GM18909 (cell line): ENCODE measurements around the gene ZBTB7C.
"Not testable (repeated sequence)": the region's sequence is repeated elsewhere in the genome, so short reads cannot be mapped to it uniquely, and the experiment has no call there.

ENCODE experiments used
- ATAC-seq: cut with Tn5 transposase; IDR thresholded peaks from one replicate; pipeline ENCODE4 v1.9.1; 2021; ENCODE audit warnings: mild to moderate bottlenecking; ENCODE audit not compliant: unreplicated experiment, poor library complexity

Gene ZBTB7C

DNA sequence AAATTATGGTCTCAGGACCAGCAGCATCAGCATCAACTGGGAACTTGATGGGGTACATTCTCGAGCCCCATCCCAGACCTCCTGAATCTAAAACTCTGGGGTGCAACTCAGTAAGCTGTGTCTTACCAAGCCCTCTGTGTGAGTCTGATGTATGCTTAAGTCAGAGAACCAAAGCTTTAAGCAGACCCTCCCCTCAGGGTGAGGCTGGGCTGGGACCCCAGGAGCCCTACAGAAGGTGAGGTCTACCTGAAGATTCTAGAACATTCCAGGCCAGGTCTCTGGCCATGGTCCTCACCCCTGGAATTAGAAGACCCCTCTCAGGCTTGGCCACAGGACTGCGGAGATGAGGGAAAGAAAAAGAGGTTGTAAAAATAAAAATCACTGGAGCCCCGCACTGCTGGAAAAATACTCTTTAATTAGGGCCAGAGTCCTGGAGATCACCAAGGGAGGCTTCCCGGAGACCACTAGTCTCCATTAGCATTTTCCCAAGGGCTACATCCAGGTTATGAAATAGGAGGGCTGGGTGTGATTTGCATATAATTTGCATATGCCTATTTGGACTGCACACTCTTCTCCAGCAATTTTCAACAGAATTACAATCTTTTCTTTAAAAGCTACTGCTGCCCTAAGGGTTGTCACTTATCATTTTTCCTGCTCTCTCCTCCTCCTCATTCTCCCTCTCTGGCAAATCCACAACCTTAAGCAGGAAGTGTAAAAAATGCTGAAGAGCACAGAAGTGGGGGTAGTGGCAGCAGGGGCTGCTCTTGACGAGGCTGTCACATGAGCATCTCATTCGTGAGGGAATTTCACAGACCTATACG, 100.2 kb downstream of the ZBTB7C start:
- ATAC-seq: no peak

DNA sequence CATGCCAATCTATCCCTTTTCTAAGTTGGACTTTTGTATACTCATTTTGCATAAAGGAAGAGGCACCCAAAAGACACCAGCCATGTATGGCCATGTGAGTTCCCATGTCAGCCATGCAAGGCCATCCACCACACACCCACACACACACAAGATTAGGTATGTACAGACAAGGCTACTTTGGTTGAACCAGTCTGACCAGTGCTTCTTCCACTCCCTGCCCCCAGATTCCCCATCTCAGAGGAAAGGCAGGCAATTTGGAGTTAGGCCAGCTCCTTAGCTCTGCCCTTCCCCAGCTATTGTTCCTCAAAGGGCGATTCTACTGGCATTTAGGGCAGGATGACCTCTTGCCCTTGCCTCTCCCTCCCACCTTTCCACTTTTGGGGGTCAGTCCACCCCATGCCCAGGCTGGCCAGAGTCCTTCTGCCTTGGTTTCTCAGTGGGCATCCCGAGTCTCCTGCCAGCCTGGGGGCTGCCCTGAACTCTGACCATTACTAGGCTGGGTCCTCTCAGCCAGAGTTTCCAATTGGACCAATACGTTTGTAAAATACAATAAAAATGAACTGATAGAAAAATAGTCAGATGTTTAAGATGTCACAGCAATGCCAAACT, 101.1 kb downstream of the ZBTB7C start:
- no peak for ATAC-seq

DNA sequence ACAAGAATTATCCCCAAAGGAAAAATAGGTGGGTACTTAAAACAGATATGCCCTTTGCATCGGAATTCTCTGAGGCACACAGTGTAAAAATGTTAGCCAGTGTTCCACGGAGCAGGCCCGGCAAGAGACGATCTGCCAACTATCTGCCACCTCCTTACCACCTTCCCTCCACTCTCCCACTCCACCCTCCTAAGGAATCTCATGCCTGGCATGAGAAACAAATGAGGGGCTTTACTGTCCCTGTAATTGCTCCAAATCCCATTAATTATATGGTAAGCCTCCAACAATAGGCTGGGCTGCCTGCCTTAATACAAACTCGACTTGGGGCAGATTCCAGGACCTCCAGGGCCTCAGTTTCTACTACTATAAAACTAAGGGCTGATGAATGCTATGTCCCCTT, 102.3 kb downstream of the ZBTB7C start:
- no peak for ATAC-seq

DNA sequence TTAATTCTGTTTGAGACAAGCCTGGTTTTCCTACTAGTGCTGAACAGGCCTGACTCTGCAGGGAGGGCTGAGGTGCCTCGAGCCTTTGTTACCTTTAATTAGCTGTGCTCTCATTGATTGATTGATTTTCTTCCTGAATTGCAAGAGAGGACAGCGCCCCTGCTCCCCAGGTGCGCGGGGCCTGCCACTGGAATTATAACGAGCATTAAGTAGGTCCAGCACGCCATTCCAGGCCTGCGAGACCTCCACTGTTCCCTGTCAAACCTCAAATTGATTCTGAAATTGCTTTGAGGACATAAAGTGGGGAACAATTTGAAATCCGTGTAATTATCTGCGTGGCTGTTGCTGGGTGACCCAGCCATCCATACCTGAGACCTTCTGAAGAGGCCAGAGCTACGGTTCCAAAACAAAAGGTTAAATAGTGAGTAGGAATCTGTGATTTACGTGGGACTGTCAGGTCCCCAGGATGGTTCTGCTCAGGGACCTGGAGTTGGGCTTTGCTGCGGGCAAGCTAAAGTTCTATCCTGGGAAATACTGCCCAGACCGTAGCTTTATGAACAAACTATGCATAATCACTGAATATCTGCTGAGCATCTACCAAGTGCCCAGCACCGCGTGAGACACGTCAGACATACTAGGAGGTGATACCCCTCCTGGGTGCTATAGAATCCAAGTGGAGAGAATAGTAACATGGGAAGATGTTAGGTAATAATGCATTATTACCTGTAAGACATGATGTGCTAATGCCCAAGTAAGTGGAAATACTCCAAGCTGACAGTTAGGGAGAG, 104.1 kb downstream of the ZBTB7C start:
- no peak for ATAC-seq

DNA sequence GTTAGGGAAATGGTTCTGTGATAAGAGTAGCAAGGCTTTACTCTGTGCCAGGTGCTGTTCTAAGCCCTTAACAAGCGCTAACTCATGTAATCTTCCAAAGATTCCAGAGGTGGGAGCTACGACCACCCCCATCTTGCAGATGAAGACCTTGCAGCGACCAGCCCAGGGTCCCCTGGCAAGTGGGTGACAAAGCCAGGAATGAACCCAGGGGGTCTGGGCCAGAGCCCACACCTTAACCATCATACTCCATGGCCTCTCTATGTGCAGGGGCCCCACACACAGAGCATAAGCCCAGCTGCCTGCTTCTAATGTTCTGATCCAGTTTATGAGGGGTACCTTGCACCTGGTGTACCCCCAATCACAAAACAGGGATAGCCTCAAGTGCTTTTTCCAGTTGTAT, 105.3 kb downstream of the ZBTB7C start:
- ATAC-seq: no peak

DNA sequence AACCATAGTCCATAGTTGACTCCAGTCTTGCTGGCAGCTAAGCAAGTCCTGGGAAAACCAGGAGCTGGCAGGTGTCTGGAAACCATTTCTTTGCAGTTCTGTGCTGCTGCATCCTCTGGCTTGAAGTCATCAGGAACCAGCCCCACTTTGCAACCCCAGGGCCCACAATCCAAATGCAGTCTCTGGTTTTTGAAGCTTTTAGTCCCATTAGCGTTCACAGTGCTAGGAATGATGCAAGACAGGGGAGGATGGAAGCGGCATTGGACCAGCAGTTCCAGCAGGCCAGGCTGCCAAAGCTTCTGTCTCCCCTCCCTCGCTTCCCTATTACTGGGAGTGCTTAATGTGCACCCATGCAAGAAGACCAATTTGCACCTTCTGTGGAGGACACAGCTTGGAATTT, 106.4 kb downstream of the ZBTB7C start:
- no peak for ATAC-seq

DNA sequence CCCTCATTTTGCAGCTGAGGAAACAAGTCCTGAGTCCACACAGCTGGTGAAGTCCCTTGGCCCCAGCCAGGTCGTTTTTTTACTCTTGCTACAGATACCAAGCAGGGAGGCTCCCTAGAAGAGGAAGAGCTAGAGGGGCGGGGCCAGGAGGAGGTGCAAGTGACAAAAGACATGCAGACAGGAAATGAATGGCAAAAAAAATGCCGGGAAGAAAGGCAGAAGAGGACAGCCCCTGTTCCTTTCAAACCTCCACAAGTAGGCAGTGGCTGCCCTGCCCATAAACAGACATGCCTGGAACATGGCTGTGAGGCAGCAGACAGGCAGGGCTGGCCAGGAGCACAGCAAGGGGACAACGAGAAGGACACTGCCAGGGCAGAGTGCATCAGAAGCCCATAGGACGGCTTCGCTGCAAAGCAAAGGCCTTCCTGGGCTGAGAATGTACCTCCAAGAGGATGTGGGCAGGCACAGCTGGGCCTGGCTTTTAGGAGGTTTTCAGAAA, 108.7 kb downstream of the ZBTB7C start:
- no peak for ATAC-seq

DNA sequence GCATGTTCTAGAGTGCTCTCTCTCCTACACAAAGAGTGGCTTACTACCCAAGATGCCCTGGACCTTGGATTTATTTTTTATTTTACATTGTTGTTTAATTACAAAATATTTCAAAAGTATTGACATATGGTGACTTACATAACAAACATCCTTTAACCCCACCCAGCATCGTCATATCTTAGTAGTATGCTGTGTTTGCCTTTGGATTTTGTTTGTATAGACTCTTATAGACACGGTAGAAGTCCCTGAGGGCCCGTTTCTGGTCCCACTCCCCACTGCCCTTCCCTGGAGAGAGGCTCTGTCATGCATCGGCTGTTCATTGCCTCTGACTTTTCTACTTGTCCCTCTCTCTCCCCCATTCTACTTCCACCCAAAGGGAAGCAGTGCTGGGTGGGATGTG, 112.0 kb downstream of the ZBTB7C start:
- ATAC-seq: no peak

DNA sequence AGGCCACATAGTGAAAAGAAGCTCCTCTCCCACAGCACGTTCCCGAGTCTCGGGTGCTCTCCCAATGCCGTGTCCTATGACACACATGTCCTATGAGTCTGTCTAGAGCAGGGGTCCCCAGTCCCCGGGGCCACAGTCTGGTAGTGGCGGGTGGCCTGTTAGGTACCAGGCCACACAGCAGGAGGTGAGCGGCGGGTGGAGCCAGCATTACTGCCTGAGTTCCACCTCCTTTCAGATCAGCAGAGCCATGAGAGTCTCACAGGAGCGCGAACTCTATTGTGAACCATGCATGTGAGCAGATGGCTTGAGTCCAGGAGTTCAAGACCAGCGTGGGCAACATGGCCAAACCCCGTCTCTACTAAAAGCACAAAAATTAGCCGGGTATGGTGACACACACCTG, 112.6 kb downstream of the ZBTB7C start:
- ATAC-seq: no peak

DNA sequence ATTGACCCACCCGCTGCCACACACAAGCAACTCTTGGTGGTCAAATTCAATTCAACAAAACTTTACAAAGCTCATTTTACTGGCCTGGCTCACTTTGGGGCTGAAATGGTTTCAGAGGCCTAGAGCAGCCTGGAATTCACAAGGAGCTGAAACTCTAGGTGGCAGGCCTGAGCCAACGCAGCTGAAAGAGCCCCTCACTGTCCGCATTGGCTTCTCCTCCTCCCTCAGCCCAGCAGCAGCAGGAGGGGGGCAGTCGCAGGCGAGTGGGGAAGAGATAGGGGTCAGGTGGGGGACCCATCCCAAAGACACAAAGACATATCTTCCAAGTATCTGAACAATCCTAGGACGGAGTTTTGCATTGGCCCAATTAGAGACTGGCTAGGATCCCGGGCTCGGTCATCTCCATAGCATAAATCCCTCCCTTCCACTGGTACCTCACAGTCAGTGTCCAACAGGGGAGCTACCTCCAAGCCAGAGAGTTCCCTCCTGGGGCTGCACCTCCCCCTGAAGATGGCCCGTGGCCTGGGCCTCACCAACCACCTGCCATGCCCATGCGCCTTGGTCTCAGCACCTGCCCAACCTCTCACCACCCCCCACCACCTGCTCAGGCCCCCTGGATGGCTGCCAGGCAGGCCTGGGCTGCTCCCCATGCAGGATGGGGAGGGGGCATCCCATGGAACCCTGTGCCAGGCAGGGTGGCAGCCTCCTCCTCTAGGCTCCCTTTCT, 113.4 kb downstream of the ZBTB7C start:
- ATAC-seq: no peak

DNA sequence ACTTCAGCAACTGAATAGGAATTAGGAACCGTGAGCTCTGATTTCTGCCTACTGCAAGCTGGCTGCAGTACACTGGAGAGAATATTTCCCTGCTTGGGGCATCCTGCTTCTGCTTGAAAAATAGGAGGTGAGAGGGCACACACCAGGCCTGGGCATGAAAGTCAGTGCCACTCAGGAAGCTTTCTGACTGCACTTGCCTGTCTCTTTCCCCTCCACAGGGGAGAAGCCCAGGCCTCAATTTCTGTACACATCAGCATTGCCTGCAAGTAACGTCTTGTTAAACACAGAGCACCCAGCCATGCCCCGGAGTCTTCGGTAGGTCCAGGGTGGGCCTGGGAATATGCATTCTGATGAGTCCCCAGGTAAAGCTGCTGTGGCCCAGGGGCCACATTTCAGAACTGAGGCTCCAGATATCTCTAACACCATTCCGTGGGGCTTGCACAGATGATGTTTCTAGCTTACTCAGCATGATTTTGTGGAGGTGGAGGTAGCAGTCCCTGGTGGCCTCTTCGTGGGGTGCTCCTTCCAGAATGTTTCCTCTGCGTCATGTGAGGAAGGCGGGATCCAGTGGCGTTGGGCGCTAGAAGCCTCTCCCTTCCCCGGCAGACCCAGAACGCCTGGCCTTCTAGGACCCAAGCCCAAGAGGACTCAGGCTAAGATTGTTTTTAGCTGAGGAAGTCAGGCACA, 114.1 kb downstream of the ZBTB7C start:
- ATAC-seq: no peak

DNA sequence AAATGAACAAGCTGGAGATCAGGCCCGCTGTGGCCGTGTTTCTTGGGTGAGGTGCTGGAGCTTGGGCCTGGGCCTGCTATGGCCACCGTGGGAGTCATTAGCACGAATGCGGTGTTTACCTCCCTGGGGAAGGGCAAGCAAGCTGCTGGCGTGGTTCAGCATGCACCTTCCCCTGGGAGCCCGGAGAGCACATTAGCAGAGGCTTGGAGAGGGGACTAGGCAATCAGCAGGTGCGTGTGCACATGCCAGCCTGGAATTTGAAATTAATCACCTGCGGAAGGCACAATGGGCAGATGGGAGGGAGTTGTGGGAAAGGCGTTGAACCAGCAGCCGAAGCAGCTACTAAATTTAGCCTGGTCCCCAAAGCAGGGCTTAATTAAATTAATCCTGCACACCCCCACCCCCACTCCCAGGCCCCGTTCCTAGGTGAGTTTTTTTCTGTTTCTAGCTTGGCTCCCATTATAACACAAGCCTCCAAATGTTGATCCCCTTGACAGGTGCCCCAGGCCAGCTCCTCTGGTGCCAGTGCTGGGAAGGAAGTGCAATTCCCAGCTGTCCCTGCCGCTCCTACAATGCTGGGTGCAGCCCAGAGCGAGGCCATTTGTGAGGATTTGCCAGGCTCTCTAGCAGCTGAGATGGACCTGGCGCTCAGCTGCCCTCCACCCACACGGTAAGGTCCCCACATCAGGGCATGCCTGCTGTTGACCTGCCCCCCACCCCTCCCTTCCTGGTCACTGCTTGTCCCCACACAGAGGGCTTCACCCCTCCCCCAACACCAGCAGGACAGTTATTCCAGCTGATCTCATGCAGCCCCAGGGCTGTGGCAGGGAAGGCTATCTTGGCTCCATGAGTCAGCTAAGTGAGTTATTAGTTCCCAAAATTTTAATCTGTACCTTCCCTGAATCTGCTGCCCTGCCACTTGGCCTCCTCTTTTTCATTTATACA, 115.0 kb downstream of the ZBTB7C start:
- no peak for ATAC-seq

DNA sequence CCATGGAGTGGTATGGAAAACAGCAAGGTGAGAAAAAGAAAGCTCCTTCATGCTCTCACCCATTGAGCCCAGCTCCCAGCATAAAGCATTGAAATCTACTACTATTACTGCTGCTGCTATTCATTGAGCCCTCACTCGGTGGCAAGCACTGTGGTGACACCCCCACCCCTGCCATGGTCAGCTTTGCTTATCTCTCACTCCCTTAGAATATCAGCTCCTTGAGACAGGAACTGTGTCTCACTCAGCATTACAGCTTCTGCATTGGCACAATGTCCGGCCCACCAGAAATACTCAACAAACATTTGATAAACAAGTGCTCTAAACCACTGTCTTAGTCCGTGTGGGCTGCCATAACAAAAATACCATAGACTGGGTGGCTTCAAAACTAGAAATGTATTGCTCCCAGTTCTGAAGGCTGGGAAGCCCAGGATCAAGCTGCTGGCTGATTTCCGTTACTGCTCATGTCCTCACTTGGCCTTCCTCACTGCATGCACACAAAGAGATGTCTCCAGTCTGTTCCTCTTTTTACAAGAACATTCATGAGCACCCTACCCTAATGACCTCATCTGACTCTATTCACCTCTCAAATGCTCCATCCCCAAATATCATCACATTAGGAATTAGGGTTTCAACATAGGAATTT, 116.3 kb downstream of the ZBTB7C start:
- no peak for ATAC-seq

DNA sequence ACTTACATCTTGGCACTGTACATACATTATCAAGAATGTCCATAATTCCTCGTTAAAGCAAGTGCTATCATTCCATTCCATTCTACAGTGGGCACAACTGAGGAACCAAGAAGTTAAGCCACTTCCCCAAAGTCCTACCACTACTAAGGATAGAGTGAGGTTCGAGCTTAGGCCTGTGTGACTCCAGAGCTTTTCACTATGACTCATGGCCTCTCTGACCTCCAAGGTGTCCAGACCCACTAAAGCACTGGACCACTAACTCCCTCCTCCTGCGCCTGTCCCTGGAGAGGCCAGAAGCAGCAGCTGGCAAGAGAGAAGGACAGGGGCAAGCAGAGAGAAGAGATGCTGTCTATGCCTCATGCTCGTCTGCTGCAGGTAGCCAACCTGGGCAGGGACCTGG, 117.0 kb downstream of the ZBTB7C start:
- no peak for ATAC-seq

DNA sequence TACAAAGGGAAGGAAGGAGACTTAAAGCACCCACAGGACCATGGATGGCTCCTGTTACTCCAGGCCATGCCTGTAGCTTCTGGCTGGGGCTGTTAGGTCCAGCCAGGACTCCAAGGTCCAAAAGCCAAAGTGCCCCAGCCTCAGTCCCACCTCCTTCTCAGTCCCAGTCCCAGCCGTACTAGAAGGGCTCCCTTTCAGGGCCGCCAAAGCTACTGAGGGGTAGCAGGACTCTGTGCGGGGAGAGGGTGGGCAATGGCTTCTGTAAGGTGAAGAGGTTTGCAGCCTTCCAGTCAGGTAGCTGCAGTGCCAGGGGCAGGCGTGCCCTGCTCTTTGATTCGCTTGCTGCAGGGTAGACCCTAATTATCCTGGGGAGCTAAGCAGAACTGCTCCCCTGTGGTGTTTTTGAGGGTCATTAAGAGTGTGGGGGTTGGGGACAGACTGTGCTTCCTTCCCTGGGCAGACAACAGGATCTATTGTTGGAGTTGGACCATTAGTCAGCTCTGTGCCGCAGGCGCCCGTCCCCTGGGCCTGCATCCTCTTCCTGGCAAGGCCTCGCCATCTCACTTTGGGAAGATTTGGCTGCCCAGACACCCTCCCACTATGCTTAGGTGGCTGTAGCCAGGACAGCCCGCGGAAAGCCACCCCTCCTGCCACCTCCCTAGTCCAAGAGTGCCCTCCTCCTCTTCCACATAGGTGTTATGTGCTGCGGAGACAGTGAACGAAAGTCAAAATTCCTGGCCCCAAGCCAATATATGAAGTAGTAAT, 118.8 kb downstream of the ZBTB7C start:
- no peak for ATAC-seq

DNA sequence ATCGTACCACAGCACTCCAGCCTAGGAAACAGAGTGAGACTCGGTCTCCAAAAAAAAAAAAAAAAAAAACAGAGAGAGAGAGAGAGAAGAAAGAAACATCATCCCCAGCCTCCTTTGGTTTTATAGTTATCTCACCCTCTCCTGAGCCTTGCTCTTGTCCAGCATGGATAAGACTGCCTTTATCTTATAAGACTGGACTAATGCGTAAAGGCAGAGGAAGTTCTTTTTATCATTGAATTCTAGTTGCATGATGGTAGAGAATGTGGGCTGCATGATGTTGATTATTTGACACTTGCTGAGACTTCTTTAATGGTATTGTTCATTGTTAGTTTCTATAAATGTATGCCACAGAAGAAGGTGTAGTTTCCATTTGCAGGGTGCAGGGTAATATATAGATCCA, 124.4 kb downstream of the ZBTB7C start:
- ATAC-seq: no peak

DNA sequence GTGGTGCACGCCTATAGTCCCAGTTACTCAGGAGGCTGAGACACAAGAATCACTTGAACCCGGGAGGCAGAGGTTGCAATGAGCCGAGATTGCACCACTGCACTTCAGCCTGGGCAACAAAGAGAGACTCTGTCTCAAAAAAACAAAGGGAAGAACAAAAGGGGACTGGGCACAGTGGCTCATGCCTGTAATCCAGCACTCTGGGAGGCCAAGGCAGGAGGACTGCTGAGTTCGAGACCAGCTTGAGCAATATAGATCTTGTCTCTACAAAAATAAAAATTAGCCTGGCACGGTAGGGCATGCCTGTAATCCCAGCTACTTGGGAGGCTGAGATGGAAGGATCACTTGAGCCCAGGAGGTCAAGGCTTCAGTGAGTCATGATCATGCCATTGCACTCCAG, 125.2 kb downstream of the ZBTB7C start:
- not testable (repeated sequence) for ATAC-seq

DNA sequence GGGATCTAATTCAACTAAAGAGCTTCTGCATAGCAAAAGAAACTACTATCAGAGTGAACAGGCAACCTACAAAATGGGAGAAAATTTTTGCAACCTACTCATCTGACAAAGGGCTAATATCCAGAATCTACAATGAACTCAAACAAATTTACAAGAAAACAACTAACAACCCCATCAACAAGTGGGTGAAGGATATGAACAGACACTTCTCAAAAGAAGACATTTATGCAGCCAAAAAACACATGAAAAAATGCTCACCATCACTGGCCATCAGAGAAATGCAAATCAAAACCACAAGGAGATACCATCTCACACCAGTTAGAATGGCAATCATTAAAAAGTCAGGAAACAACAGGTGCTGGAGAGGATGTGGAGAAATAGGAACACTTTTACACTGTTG, 127.7 kb downstream of the ZBTB7C start:
- ATAC-seq: not testable (repeated sequence)
